ENCODE results near the gene C2orf81.

The C2orf81 gene

DNA sequence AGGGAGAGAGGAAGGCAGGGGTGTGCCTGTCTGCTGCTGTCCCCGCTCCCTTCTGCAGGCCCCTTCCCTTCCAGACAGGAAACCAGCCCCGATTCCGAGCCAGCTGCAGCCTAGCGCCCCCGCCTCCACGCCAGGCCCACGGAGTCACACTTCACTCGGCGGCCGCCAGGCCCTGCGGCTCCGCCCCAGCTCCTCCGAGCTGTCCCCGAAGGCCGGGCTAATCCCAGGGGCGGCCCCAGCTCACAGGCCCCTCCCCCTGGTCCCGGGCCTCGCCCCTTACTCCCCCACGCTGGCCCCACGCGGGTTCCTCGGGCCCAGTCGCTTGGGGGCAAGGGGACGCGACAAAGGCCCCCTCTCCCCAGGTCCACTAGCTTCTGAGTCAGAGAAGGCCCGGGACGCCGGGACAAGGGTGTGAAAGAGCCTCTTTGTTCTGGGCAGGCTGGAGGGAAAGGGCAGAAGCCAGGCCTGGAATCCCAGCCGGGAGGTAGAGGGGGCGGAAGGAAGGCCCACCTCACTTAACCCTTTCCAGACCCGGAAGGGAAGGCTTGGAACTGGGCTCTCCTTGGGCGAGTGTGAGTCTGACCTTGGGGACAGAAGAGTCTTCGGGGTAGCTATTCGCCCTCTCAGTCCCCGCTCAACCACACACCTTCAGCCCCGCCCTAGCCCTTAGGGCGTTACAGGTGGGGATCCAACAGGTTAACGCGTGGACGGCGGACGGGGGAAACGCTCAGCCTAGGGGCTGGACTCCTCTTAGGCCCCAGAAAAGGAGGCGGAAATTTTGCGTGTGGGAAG is 19.2 kb upstream of the C2orf81 start:
- TF ChIP-seq, protein P1, sequence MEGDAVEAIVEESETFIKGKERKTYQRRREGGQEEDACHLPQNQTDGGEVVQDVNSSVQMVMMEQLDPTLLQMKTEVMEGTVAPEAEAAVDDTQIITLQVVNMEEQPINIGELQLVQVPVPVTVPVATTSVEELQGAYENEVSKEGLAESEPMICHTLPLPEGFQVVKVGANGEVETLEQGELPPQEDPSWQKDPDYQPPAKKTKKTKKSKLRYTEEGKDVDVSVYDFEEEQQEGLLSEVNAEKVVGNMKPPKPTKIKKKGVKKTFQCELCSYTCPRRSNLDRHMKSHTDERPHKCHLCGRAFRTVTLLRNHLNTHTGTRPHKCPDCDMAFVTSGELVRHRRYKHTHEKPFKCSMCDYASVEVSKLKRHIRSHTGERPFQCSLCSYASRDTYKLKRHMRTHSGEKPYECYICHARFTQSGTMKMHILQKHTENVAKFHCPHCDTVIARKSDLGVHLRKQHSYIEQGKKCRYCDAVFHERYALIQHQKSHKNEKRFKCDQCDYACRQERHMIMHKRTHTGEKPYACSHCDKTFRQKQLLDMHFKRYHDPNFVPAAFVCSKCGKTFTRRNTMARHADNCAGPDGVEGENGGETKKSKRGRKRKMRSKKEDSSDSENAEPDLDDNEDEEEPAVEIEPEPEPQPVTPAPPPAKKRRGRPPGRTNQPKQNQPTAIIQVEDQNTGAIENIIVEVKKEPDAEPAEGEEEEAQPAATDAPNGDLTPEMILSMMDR (conservative IDR thresholded peaks at IDR 0.05; ENCODE audit: control insufficient read depth, insufficient read depth, low read depth, low read length) = no peak
- peak overlapping the region; percentile 57 for H3K4me3 ChIP-seq (ENCODE audit: control insufficient read depth, low read depth, low read length)
- peak; percentile 68 for DNase-seq (ENCODE audit: low read depth)

DNA sequence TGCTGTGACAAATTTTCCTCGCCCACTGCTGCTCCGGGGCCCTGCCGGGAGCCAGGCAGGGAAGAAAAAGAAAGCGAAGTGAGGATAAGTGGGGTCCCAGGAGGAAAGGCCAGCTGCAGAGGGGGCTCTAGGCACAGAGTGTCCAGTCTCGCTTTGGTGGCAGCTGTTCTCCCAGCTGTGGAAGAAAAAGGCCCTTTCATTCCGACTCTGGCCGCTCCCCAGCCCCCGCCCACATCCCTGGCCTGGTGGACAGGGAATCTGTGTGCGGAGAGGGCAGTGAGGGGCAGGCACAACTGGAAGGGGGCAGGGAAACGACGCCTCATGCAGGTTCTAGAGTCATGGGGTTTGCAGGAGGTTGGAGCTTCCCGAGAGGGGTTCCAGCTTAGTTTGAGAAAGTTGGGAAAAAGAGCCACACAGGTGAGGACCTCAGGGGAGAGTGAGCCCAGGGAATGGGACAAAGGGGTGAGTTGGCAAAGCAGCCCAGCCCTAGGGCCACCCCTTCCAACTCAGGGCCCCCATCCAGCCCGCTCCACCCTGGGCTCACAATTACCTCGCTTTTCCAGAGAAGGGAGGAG is 18.5 kb upstream of the C2orf81 start:
- TF ChIP-seq, protein P1 (conservative IDR thresholded peaks at IDR 0.05; ENCODE audit: control insufficient read depth, insufficient read depth, low read depth, low read length) = no peak
- DNase-seq (ENCODE audit: low read depth) = peak; percentile 46
- H3K4me3 ChIP-seq (ENCODE audit: control insufficient read depth, low read depth, low read length) = peak overlapping the region; percentile 57

DNA sequence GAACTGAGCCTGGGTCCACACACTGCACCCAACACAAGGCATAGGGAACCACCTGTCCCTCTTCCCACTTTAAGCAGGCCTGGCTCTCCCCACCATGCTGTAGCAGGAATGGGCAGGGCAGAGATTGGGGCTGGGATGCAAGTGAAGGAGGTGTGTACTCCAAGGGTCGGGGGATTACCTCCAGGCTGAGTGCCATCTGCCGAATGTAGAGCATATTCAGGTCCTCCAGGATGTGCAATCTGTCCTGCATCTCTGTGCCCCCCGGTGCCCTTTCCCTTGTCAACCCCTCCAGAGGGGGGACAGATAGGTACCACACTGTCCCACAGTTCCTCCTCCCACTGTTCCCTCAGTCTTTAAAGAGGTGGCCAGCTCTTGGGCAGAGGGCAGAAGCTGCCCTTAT is 18.0 kb upstream of the C2orf81 start:
- H3K4me3 ChIP-seq (ENCODE audit: control insufficient read depth, low read depth, low read length) = peak overlapping the region; percentile 57
- DNase-seq (ENCODE audit: low read depth) = no peak
- TF ChIP-seq, protein P1 (conservative IDR thresholded peaks at IDR 0.05; ENCODE audit: control insufficient read depth, insufficient read depth, low read depth, low read length) = no peak

DNA sequence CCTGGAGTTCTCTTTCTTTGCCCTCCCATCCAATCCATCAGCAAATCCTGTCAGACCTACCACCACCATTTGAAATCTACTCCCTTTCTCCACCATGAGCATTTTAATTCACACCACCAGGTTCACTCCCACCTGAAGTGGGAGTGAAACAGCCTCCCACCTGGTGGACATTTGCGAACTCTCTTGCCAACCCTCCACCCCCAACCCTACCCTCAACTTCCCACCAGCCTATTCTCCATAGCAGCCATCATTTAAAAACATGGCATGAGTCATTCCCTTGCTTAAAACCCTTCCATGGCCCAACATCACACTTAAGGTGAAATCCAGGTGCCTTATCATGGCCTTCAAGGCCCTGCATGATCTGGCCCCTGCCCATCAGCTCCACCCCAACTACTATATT is 16.8 kb upstream of the C2orf81 start:
- TF ChIP-seq, protein P1 (conservative IDR thresholded peaks at IDR 0.05; ENCODE audit: control insufficient read depth, insufficient read depth, low read depth, low read length) = no peak
- DNase-seq (ENCODE audit: low read depth) = no peak
- H3K4me3 ChIP-seq (ENCODE audit: control insufficient read depth, low read depth, low read length) = no peak overlapping the region

DNA sequence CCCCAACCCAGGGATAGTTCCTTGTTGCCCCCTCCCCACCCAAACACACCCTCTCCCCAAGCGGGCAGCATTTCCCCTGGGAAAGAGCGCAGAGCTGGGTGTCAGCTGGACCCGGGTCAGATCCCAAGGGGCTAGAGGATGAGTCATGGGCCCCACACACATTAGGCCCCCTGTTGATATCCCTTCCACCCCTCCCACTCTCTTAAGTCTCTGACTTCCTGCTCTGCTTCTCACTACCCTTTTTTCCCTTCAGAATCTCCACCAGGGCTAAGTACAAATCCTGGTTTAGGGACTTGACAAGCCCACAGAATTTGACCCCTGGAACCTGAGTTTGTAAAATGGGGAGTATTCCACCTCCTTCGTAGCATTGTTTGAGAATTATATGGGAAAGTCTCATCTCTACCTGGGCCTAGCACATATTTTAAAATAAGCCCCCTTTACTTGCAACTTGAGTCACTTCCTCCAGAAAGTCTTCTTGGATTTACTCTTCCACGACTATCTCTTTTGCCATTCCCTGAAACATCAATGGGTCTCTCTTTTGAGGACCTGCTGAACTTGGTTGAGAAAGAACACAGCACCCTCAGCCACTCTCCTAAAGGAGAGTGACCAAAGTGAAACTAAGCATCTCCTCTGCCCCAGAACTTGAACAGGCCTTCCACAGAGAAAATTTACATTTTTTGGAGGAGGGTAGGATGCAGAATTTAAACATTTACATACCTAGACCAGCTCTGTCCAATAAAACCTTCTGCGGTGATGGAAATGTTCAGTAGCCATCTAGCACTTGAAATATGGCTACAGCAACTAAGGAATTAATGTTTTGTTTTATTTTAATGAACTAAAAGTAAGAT is 15.7 kb upstream of the C2orf81 start:
- no peak for DNase-seq (ENCODE audit: low read depth)
- H3K4me3 ChIP-seq (ENCODE audit: control insufficient read depth, low read depth, low read length) = no peak overlapping the region
- TF ChIP-seq, protein P1 (conservative IDR thresholded peaks at IDR 0.05; ENCODE audit: control insufficient read depth, insufficient read depth, low read depth, low read length) = no peak

DNA sequence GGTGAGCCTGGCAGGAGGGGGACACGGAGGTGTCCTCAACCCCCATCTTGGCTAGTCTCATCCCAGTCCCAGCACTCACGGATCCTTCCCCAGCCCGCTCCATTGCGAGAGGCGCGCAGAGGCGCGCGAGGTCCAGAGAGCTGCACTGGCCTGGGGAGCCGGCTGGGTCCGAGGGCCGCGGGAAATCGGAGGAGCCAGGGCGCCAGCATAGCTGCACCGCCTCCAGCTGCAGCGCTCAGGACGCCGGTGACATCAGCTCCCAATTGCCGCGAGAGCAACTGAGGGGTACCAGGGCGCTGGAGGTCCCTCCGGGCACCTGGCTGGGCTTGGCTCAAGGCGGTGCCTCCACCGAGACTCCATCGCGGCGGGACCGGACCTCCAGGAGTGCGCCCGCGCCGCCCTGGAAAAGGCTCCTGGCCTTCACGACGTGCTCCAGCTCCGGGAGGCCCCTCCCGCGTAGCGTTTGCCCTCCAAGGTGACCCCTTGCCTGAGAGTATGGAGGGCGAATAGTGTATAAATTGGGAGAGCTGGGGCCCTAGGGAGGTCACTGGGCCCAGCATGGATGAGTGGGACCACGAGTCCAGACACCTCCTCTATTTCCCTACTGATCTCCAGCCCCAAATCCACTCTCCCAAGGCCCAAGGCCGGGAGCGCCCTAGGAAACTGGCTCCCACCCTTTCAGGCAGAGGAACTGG is 14.8 kb upstream of the C2orf81 start:
- no peak for DNase-seq (ENCODE audit: low read depth)
- TF ChIP-seq, protein P1 (conservative IDR thresholded peaks at IDR 0.05; ENCODE audit: control insufficient read depth, insufficient read depth, low read depth, low read length) = no peak
- H3K4me3 ChIP-seq (ENCODE audit: control insufficient read depth, low read depth, low read length) = no peak overlapping the region
